OCI-LY1 (cell line): ENCODE data around the gene NUDC.

Source experiments
- EZH2 ChIP-seq: fragments of 200-600 bp; sonication (generic), shearing (Covaris generic); IDR thresholded peaks from 2 replicates; pipeline ENCODE4 v1.8.0; 2017; ENCODE audit warnings: borderline replicate concordance, mixed run types, mild to moderate bottlenecking, antibody characterized with exemption, low read length, moderate library complexity, mixed read lengths
- TF ChIP-seq, protein P1 (sequence below): fragments of 200-600 bp; sonication (generic), shearing (Covaris generic); IDR thresholded peaks from 2 replicates; pipeline ENCODE4 v1.5.1; 2017; ENCODE audit warnings: mild to moderate bottlenecking, antibody characterized with exemption, low read length, moderate library complexity, mixed read lengths

DNA sequence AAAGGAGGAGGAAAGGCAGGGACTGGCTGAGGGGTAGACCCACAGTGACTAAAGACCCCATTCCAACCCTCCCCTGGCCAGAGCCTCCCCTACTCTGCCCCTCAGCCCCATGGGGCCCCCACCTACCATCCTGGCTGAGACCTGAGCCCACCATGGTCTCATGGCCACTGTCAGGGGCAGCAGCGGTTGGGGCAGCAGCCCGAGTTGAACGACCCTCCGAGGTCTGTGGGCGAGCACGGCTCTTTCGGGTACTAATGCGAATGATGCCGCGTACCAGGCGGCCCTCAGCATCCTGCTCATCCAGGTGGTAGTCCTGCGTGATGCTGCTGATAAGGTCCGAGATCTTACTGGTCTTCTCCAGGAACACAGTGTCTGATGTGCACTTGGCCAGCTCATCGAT, 29.7 kb downstream of the NUDC start:
- TF ChIP-seq, protein P1, sequence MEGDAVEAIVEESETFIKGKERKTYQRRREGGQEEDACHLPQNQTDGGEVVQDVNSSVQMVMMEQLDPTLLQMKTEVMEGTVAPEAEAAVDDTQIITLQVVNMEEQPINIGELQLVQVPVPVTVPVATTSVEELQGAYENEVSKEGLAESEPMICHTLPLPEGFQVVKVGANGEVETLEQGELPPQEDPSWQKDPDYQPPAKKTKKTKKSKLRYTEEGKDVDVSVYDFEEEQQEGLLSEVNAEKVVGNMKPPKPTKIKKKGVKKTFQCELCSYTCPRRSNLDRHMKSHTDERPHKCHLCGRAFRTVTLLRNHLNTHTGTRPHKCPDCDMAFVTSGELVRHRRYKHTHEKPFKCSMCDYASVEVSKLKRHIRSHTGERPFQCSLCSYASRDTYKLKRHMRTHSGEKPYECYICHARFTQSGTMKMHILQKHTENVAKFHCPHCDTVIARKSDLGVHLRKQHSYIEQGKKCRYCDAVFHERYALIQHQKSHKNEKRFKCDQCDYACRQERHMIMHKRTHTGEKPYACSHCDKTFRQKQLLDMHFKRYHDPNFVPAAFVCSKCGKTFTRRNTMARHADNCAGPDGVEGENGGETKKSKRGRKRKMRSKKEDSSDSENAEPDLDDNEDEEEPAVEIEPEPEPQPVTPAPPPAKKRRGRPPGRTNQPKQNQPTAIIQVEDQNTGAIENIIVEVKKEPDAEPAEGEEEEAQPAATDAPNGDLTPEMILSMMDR: no peak
- TF ChIP-seq EZH2: no peak
